Activated CD4-positive, alpha-beta T cell treated with anti-CD3 and anti-CD28 coated beads, Interleukin-2, amount 50 U/mL, for 48 hours (primary cell): ENCODE measurements around the gene DHX30.
A peak's percentile ranks its signal among the peaks of the same experiment; 100 is the strongest.
"Not testable (repeated sequence)": the region's sequence is repeated elsewhere in the genome, so short reads cannot be mapped to it uniquely, and the experiment has no call there.

Experiments
- DNase-seq, 2 experiments: peaks; one replicate each; pipeline ENCODE4 v3.0.0-alpha.2; 2020

DHX30 gene

DNA sequence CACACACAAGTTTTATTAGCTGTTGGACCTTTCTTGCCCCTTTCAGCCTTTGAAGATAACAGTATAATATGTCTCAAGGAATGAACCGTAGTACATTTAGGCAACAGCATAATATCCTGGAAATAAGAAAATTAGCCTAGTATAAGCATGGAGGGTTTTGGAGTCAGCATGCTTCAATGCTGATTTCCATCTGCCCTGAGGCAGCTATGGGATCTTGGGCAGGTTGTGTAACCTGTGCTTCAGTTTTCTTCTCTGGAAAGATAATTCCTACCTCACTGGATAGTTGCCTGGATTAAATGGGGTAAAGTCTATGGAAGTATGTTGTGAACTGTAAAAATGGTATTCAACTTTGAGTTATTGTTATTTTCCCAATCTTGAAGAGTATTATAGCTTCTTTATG, 1.6 kb downstream of the DHX30 start:
- no peak for DNase-seq

GRCh38 chr3:47813551-47814177, 10.7 kb downstream of the DHX30 start:
- DNase-seq = no peak

DNA sequence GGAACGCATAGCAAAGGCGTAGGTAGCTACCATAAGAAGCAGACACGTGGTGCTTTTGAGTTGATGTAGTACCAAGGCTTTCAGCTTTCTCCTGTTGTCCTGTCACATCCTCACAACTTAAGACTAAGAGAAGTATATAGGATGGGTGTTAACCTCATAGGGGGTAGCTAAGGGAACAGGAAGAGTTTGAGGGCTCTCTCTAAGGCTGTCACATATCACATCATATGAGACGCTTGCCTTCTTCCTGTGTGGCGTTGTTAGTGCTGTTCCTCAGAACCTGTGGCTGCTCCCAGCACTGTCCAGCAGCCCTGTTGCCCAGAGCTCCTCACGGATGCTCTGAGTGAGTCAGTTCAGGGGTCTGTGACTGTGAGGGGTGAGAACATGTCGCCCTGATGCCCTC, 14.7 kb downstream of the DHX30 start:
- no peak for DNase-seq

DNA sequence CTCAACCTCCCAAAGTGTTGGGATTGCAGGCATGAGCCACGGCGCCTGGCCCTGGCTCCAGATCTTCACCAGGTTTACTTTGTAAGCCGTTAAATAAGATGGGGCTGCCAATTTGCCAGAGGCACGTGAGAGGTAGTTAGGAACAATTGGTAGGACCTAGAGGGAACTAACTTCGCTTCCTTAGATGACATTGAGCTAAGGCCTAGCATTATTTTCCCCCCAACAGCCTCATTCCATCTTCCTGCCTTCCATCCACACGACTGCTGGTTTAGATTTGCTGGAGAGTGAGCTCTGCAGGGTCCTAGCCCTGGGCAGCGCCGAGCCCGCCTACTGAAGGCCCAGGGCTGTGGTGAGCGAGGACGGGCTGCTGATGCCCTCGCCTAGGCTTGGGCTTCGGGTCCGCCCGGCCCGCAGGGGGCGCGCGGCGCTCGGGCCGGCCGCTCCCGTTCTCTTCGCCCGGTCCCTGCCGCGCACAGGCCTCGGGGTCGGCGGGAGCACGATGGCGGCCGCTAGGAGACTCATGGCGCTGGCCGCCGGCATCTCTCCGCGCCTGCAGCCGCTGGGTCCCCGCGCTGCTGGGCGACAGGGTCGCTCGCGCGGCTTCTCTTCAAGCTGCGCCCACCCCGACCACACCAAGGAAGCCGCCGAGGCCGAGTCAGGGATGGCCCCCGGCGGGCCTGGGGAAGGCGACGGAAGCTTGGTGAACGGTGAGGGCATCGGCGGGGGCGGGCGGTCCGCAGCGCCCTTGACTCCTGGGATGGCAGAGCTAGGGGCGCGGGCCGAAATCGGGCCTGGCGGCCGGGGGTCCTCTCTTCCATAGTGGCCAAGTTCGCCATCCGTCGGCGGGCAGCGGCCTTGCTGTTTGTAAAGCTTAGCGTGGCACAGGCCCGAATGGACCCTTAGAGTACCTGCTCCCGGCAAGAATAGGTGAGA, 21.9 kb downstream of the DHX30 start:
- peak; percentile 76 to 78 for DNase-seq

- peak in 1 of 2 experiments; percentile 19 for DNase-seq
These were observed 22.7 kb downstream of the DHX30 start for GRCh38 chr3:47825590-47825989.

- not testable (repeated sequence) for DNase-seq
These were observed 26.5 kb downstream of the DHX30 start for GRCh38 chr3:47829482-47829881.

DNA sequence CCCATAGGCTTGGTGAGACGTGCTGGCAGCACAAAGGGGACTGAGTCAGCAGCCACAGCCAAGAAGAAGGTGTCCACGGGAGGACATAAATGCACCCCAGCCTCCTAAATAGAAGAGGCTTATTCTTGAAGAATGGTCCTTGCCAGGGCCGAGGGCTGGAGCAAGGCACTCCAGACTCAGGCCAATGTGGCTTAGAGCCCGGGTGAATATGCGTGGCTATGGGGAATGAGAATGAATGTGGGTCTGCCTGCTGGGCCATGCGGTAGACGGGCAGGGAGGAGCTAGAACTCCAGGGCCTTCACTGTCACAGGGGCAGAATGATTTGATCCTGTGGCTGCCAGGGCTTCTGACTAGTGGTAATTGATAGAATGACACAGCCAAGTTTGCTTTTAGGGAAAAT, 34.0 kb downstream of the DHX30 start:
- DNase-seq = no peak

- DNase-seq = no peak
These were observed 35.6 kb downstream of the DHX30 start for GRCh38 chr3:47838503-47838902.

DNA sequence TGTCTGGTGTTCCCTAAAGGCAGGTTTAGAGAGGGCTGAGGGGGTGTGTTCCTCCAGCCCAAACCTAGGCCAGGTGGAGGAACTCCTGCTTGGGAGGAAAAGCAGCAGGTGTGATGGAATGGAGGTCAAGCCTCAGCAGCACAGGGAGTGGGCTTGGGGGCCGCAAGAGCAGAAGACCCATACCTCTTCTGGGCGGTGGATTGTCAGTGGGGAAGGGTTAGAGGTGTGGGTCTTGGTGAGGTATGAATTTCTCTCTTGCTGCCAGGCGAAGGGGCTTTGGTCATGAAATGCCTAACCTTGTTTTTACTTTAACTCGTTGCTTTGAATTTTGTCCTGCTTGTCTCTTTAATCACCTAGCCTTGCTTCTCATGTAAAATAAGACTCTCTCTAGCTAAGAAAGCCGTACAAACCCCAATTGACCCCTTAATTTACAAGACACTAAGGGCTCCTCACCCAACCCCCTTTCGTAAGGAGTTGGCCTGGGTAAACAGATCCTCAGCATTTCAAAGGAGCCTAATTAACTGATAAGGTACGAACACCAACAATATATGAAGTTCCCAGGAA, 38.9 kb downstream of the DHX30 start:
- no peak for DNase-seq

GRCh38 chr3:47846186-47846879, 43.4 kb downstream of the DHX30 start:
- DNase-seq = no peak

GRCh38 chr3:47846880-47847248, 43.9 kb downstream of the DHX30 start:
- DNase-seq = no peak

- DNase-seq = no peak
These were observed 44.3 kb downstream of the DHX30 start for GRCh38 chr3:47847260-47847659.

DNA sequence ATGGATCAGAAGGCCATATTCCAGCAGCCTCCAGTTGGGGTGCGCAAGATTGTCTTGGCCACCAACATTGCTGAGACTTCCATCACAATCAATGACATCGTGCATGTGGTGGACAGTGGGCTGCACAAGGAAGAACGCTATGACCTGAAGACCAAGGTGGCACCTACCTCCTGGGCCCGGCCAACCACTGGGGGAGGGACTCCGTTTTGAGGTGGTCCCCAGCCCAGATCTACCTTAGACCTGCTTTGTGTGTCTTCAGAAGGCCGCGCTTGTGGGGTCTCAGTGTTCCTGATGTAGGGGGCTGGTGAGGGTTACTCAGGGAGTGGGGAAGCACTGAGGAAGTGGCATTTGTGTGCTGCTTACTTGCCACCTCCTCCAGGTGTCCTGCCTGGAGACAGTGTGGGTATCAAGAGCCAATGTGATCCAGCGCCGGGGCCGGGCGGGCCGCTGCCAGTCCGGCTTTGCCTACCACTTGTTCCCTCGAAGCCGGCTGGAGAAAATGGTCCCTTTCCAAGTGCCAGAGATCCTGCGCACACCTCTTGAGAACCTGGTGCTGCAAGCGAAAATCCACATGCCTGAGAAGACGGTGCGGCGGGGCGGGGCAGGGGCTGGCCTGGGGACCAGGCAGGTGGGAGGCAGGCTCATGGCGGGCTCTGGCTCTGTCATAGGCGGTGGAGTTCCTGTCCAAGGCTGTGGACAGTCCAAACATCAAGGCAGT, 45.0 kb downstream of the DHX30 start:
- DNase-seq = no peak

DNA sequence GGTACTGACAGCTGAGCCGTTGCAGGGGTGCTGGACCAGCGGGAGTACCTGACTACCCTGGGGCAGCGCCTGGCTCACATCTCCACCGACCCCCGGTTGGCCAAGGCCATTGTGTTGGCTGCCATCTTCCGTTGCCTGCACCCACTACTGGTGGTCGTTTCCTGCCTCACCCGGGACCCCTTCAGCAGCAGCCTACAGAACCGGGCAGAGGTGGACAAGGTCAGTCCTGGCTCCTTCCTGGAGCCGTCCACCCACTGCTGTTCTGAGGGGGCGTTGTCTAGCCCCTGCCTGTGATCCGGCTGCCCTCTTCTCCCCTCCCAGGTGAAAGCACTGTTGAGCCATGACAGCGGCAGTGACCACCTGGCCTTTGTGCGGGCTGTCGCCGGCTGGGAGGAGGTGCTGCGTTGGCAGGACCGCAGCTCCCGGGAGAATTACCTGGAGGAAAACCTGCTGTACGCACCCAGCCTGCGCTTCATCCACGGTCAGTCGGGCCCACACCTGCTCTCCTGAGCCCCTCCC, 45.7 kb downstream of the DHX30 start:
- no peak for DNase-seq

DNA sequence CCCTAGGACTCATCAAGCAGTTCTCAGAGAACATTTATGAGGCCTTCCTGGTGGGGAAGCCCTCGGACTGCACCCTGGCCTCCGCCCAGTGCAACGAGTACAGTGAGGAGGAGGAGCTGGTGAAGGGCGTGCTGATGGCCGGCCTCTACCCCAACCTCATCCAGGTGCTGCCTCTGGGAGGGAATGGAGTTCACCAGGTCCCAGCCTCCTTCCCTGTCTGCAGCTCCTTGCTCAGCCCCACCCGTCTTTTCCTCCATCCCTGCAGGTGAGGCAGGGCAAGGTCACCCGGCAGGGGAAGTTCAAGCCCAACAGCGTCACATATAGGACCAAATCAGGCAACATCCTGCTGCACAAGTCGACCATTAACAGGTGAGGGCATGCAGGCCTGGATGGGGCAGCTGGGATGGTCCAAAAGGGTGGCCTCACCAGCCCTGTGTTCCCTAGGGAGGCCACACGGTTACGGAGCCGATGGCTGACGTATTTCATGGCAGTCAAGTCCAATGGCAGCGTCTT, 46.3 kb downstream of the DHX30 start:
- no peak for DNase-seq

GRCh38 chr3:47849699-47850563, 47.0 kb downstream of the DHX30 start:
- DNase-seq = no peak

DNA sequence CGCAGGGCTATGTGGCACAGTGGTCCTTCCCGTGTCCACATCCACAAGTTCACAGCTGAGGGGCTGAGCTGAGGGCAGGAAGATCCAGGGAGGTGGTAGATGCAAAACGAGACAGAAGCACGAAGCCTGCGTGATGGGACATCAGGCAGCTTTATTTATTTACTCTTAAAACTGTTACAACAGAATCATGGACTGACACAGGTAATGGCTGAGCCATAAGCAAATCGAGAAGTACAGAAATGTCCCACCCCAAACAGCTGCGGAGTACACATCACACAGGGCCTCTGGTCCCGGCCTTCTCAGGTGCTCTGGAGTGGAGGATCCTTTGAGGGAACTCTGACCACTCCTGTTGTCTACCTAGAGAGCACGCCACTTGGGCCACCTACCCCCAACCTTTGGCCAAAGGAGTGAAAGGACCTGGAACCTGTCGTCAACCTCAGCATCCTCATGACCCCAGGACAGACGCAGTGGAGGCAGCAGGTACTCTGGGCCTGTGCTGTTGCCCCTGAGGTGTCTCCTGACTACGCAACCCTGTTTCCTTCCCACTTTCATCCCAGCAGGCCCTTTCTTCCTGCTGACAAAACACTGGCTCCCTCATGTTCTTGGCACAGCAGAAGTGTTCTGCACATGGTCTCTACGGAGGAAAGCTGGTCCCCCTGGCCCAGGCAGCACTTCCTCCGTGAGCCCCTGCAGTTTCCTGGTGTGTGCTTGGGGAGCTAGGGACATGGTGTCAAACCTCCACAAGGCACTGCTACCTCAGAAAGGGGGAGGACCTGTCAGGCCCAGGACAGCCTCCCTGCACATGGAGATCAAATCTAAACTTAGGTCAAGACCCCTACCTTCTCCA, 47.8 kb downstream of the DHX30 start:
- no peak for DNase-seq

- DNase-seq = no peak
These were observed 49.1 kb downstream of the DHX30 start for GRCh38 chr3:47851888-47852603.
